Glomerular endothelial cell (primary cell): Measurements from ENCODE around the gene CPE. TPM values are rescaled to one million over a fixed set of nuclear protein-coding genes. Genes with fewer than 3 reads are reported as not detected.
"Not testable (repeated sequence)": the region's sequence is repeated elsewhere in the genome, so short reads cannot be mapped to it uniquely, and the experiment has no call there.

ENCODE experiments used
- DNase-seq: peaks from one replicate; pipeline ENCODE4 v3.0.0-alpha.2; 2011; ENCODE audit warnings: low read depth, low spot score; ENCODE audit errors: extremely low read depth
- total RNA-seq: library from RNA; depleted of rRNA; stranded (reverse); fragments of >200 nt; gene quantifications from 2 replicates; pipeline ENCODE4 v1.2.3, GENCODE V29; 2015

The CPE gene
- 6.6 and 10.2 TPM in 2 replicates for total RNA-seq

GRCh38 chr4:165378745-165379677 lies at the start of gene CPE:
TSS of gene CPE (plus strand) at chr4:165379008. CDS start at chr4:165379222, 214 bp downstream.
- DNase-seq = no peak

- DNase-seq = no peak
Observed at GRCh38 chr4:165330071-165330470, 48.7 kb upstream of the CPE start.

GRCh38 chr4:165330666-165331065 lies 48.1 kb upstream of the CPE start:
- no peak for DNase-seq

- DNase-seq = no peak
Observed at GRCh38 chr4:165331359-165331758, 47.4 kb upstream of the CPE start.

- DNase-seq = no peak
Observed at GRCh38 chr4:165331823-165332222, 47.0 kb upstream of the CPE start.

GRCh38 chr4:165332502-165332901 lies 46.3 kb upstream of the CPE start:
- no peak for DNase-seq

- DNase-seq = no peak
Observed at GRCh38 chr4:165335163-165335703, 43.6 kb upstream of the CPE start.

GRCh38 chr4:165336743-165337142 lies 42.1 kb upstream of the CPE start:
- no peak for DNase-seq

- not testable (repeated sequence) for DNase-seq
Observed at GRCh38 chr4:165342340-165342739, 36.5 kb upstream of the CPE start.

- DNase-seq = no peak
Observed at GRCh38 chr4:165343353-165344191, 35.2 kb upstream of the CPE start.

- no peak for DNase-seq
Observed at GRCh38 chr4:165345666-165346417, 33.0 kb upstream of the CPE start.

GRCh38 chr4:165347647-165348569 lies 30.9 kb upstream of the CPE start:
- DNase-seq = no peak

- no peak for DNase-seq
Observed at GRCh38 chr4:165351359-165352130, 27.3 kb upstream of the CPE start.

- no peak for DNase-seq
Observed at GRCh38 chr4:165355900-165356300, 22.9 kb upstream of the CPE start.

- DNase-seq = no peak
Observed at GRCh38 chr4:165359506-165359905, 19.3 kb upstream of the CPE start.

- DNase-seq = no peak
Observed at GRCh38 chr4:165360041-165360695, 18.6 kb upstream of the CPE start.

- no peak for DNase-seq
Observed at GRCh38 chr4:165360985-165361670, 17.7 kb upstream of the CPE start.

GRCh38 chr4:165361810-165362209 lies 17.0 kb upstream of the CPE start:
- DNase-seq = no peak
